Cardiac fibroblast (primary cell): ENCODE measurements around the gene SEMA6B.
A peak's percentile ranks its signal among the peaks of the same experiment; 100 is the strongest.

Experiments
- DNase-seq, 2 donors: peaks; one replicate each; pipeline versions ENCODE4 v3.0.0 to v3.0.0-alpha.2; 2010; ENCODE audit warnings: low read depth in 2 of 2
- H3K4me3 ChIP-seq, 2 donors: replicated peaks in 1 of 2; 1 replicate in 1 of 2; 2 replicates in 1 of 2; pipeline ENCODE4 v1.5.1; 2011; ENCODE audit warnings: low read depth in 2 of 2, low read length in 2 of 2, mild to moderate bottlenecking in 2 of 2, moderate library complexity in 1 of 2
- TF ChIP-seq, protein P1 (sequence below): IDR thresholded peaks from one replicate; pipeline ENCODE4 v1.5.1; 2011; ENCODE audit warnings: low read depth, mild to moderate bottlenecking, low read length, inconsistent platforms

Gene SEMA6B

DNA sequence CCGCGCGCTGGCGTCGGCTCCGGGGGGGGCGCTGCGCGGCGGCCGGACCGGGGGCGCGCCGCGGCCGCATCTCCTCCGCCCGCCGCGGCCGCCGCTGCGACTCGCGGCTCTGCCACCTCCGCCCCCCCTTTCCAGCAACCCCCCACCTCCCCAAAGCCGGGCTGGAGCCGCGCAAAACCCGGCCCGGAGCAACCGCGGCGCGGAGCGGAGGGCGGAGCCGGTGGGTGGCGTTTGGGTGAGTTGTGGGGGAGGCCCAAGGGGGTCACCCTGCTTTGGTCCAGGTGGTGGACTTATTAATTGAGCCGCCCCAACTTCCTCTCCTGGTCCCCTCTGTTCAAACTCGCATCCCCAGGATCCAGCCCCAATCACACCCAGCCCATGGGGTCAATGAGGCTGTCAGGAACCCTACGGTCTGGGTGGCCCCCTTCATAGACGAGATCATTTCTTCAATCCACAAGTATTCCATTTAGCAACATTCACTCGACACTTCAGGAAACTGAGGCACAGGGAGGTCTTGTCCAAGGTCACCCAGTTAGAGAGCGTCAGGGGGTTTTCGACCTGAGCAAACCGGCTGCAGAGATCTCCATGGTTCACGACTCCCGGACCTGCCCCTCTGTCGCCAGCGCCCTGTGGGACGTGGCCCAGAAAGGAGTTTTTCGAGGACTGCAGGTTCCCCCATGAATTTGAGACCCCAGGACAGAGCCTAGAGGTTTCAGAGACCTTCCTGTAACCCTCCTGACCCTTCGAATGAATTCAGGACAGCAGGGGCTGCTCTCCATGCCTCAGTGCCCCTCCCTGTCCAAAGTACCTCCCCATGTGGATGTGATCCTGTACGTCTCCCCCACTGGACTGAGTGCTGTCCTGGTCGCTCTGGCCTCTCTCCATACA lies 22.4 kb upstream of the SEMA6B start:
- peak in 1 of 2 donors; percentile 67 for DNase-seq

DNA sequence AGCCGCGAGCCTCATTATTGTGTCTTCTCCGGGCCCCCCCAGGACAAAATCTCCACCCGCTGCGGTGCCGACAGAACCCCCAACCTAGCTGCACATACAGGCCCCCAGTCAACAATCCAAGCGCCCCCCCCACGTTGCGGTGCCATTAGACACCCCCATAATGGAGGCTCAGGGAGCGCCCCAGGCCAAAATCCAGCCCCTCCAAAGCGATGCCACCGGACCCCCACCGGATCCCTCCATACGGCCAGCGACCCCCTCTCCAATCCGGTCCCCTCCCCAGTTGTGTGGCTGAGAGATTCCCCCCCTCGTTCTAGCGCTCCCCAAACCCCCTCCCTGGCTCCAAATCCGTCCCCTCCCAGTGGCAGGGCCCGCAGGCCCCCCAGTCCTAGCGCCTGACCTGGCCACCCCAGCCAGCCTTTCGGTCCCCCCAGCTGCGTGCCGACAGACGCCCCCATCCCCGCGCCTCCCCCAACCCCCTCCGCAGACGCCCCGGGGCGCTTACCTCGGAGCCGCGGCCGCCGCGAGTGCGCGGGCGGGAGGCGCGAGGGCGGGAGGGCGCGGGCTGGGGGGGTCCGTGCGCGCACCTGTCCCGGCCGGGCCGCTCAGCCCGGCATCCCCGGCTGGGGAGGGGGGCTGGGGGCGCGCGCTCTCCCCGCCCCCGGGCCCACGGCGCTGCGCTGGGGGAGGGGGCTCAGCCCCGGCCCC lies 21.6 kb upstream of the SEMA6B start:
- H3K4me3 ChIP-seq: peak overlapping the region; percentile 34 to 81
- TF ChIP-seq, protein P1, sequence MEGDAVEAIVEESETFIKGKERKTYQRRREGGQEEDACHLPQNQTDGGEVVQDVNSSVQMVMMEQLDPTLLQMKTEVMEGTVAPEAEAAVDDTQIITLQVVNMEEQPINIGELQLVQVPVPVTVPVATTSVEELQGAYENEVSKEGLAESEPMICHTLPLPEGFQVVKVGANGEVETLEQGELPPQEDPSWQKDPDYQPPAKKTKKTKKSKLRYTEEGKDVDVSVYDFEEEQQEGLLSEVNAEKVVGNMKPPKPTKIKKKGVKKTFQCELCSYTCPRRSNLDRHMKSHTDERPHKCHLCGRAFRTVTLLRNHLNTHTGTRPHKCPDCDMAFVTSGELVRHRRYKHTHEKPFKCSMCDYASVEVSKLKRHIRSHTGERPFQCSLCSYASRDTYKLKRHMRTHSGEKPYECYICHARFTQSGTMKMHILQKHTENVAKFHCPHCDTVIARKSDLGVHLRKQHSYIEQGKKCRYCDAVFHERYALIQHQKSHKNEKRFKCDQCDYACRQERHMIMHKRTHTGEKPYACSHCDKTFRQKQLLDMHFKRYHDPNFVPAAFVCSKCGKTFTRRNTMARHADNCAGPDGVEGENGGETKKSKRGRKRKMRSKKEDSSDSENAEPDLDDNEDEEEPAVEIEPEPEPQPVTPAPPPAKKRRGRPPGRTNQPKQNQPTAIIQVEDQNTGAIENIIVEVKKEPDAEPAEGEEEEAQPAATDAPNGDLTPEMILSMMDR: no peak
- DNase-seq: no peak

More for the DNA sequence above, 22.4 kb upstream of the SEMA6B start:
- H3K4me3 ChIP-seq: no peak overlapping the region
- TF ChIP-seq, protein P1: no peak

DNA sequence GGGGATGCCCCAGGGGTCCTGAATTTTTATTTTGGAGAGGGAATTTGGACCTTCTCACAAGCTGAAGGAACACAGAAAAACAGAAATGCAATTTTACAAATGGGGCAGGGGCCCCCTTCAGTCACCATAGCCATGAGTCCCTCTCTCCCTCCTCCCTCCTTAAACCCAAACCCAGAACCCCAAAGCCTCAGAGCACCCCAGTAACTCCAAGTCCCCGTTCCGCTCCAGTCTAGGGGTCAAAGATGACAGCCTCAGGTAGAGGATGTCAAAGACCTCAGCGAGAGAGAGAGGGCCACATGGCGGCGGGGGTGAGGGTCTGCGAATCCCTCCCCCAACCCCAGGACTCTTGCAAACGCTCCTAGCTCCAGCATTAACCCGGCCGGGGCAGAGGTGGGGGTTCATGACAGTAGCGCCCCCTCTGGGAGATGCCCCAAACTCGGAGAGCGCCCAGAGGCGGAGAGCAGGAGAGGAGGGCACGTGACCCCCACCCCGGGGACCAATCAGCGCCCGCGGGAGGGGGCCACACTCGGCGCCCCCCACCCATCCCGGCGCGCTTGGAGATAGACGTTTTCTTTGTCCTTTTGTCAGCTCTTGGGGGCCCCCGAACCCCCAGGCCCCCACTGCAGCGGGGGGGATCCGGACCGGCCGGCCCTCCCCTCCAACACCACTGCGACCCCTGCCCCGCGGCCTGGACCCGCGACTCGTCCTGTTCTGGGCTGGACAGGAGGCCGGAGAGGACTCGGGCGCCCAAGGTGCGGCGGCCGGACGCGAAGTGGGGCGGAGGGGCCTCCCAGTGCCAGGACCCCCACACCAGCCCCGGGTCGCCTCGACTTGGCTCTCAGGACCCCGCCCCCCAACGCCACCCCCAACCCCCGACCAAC lies 20.8 kb upstream of the SEMA6B start:
- TF ChIP-seq, protein P1: peak; percentile 14
- DNase-seq: no peak

DNA sequence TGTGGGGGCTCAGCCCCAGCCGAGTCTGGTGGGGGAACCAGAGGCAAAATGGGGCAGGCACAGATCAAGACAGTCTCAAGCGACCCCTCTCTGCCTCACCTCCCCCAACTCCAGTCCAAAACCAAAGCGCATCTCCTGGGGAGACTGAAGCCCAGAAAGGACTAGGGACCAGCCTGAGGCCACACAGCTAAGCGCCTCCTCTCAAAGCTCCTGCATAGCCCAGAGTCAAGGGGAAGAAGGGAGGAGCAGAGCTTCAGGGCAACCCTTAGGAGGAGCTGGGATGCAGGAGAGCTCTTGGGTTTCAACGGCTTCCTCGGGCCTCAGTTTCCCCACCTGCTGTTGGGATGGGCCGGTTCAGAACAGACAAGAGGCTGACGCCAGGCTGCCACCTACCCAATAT lies 19.9 kb upstream of the SEMA6B start:
- H3K4me3 ChIP-seq: no peak overlapping the region
- TF ChIP-seq, protein P1: no peak
- no peak for DNase-seq

More for the DNA sequence above, 20.8 kb upstream of the SEMA6B start:
- H3K4me3 ChIP-seq: peak overlapping the region; percentile 34 to 81

DNA sequence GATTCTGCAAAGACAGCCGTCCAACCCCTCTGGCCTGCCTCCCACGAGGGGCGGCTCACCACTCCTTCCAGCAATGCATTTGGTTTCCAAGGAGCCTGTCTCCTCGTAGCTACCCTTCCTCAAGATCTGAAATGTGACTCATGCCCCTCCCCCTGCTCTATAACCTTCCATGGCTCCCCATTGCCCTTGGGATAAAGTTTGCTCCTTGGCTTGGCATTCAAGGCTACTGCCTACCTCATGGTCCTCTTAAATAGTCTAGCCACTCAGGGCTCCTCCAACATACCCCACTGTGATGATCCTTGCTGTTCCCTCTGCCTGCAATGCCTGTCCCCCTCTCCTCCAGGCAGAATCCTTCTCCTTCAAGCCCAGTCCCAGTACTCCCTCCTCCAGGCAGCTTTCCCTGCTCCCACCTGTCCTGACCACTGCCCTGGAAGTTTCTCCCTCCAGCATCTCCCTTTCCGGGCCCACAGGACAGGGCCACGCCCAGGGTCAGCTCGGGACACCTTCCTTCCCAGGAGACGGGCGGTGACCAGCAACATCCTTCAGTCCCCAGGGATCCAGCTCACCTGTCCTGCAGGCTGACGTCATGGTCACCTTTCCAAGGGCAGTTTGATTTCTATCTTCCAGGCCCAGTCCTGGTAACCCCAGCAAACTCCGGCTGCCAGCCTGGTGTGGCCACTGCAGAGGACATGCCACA lies 19.2 kb upstream of the SEMA6B start:
- H3K4me3 ChIP-seq: no peak overlapping the region
- DNase-seq: no peak
- TF ChIP-seq, protein P1: no peak
